SU-DHL-6 (cell line): Measurements from ENCODE around the gene DENND5B.

Experiments
- EZH2phosphoT487 ChIP-seq: fragments of 200-600 bp; sonication (generic), shearing (Covaris generic); conservative IDR thresholded peaks from 2 replicates; pipeline ENCODE4 v1.6.1; 2018; ENCODE audit warnings: mild to moderate bottlenecking, antibody characterized with exemption, low read length, moderate library complexity, mixed read lengths
- TF ChIP-seq, protein P1 (sequence below): fragments of 200-600 bp; sonication (generic); IDR thresholded peaks from one replicate; pipeline ENCODE4 v1.5.1; 2017; ENCODE audit warnings: antibody characterized with exemption, mild to moderate bottlenecking, low read length, moderate library complexity; ENCODE audit not compliant: insufficient read depth, poor library complexity, severe bottlenecking

DNA sequence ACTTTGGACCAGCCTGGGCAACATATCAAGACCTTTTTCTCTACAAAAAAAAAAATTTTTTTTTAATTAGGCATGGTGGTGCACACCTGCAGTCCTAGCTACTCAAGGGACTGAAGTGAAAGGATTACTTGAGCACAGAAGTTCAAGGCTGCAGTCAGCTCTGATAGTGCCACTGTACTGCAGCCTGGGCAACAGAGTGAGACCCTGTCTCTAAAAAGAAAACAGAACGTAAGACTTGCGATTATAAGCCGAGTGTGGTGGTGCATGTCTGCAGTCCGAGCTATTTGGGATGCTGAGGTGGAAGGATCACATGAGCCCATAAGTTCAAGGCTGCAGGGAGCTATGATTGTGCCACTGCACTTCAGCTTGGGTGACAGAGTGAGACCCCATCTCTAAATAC lies 76.0 kb downstream of the DENND5B start:
- TF ChIP-seq, protein P1, sequence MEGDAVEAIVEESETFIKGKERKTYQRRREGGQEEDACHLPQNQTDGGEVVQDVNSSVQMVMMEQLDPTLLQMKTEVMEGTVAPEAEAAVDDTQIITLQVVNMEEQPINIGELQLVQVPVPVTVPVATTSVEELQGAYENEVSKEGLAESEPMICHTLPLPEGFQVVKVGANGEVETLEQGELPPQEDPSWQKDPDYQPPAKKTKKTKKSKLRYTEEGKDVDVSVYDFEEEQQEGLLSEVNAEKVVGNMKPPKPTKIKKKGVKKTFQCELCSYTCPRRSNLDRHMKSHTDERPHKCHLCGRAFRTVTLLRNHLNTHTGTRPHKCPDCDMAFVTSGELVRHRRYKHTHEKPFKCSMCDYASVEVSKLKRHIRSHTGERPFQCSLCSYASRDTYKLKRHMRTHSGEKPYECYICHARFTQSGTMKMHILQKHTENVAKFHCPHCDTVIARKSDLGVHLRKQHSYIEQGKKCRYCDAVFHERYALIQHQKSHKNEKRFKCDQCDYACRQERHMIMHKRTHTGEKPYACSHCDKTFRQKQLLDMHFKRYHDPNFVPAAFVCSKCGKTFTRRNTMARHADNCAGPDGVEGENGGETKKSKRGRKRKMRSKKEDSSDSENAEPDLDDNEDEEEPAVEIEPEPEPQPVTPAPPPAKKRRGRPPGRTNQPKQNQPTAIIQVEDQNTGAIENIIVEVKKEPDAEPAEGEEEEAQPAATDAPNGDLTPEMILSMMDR = no peak
- no peak for TF ChIP-seq EZH2phosphoT487
